Measurements from ENCODE around the gene KIF12. TPM values are rescaled to one million over a fixed set of nuclear protein-coding genes. Genes with fewer than 3 reads are reported as not detected.
"Not testable (repeated sequence)": the region's sequence is repeated elsewhere in the genome, so short reads cannot be mapped to it uniquely, and the experiment has no call there.

KIF12 gene
- total RNA-seq, 1 donor from 2014 or later: not detected

- DNase-seq: no peak
- Histone ChIP-seq H3K36me3 (peaks cover 32% of the 10 kb centered on the region), H3K9me3 (replicated peaks) (peaks cover 17% of the 10 kb centered on the region), H3K4me1 (no peaks in the 10 kb centered on the region), H3K27me3 (ENCODE audit: low read depth) (no peaks in the 10 kb centered on the region), H3K27ac (replicated peaks) (no peak overlapping the region), H3K4me3 (no peak overlapping the region)
- TF ChIP-seq CTCF (IDR thresholded peaks at IDR 0.05; ENCODE audit: borderline replicate concordance): no peak
- intact Hi-C loops (cut with micrococcal nuclease): no loop called here
These were observed 50.3 kb downstream of the KIF12 start for GRCh38 chr9:114048533-114049415.

GRCh38 chr9:114047717-114048116 lies 51.4 kb downstream of the KIF12 start:
- no peak overlapping the region for H3K27ac ChIP-seq (replicated peaks)
- H3K27me3 ChIP-seq (ENCODE audit: low read depth): no peaks in the 10 kb centered on the region
- TF ChIP-seq CTCF (IDR thresholded peaks at IDR 0.05; ENCODE audit: borderline replicate concordance): peak; percentile 23
- H3K4me1 ChIP-seq: no peaks in the 10 kb centered on the region
- no peak for DNase-seq
- peaks cover 32% of the 10 kb centered on the region for H3K36me3 ChIP-seq
- H3K4me3 ChIP-seq: no peak overlapping the region
- intact Hi-C loops (cut with micrococcal nuclease): no loop called here
- peaks cover 28% of the 10 kb centered on the region for H3K9me3 ChIP-seq (replicated peaks)

- TF ChIP-seq CTCF (IDR thresholded peaks at IDR 0.05; ENCODE audit: borderline replicate concordance): no peak
- Histone ChIP-seq H3K36me3 (peaks cover 32% of the 10 kb centered on the region), H3K4me1 (no peaks in the 10 kb centered on the region), H3K27ac (replicated peaks) (no peak overlapping the region), H3K9me3 (replicated peaks) (peaks cover 34% of the 10 kb centered on the region), H3K4me3 (no peak overlapping the region), H3K27me3 (ENCODE audit: low read depth) (no peaks in the 10 kb centered on the region)
- intact Hi-C loops (cut with micrococcal nuclease): no loop called here
- no peak for DNase-seq
These were observed 52.2 kb downstream of the KIF12 start for GRCh38 chr9:114046875-114047274.

GRCh38 chr9:114046237-114046755 lies 52.8 kb downstream of the KIF12 start:
- Histone ChIP-seq H3K4me1 (no peaks in the 10 kb centered on the region), H3K36me3 (peaks cover 32% of the 10 kb centered on the region), H3K27ac (replicated peaks) (no peak overlapping the region), H3K9me3 (replicated peaks) (peaks cover 34% of the 10 kb centered on the region), H3K27me3 (ENCODE audit: low read depth) (no peaks in the 10 kb centered on the region), H3K4me3 (no peak overlapping the region)
- DNase-seq: no peak
- no peak for TF ChIP-seq CTCF (IDR thresholded peaks at IDR 0.05; ENCODE audit: borderline replicate concordance)
- intact Hi-C loops (cut with micrococcal nuclease): no loop called here

- H3K4me1 ChIP-seq; H3K27ac ChIP-seq (replicated peaks); H3K27me3 ChIP-seq (ENCODE audit: low read depth); H3K4me3 ChIP-seq; intact Hi-C loops (cut with micrococcal nuclease); DNase-seq: not testable (repeated sequence)
- Histone ChIP-seq H3K9me3 (replicated peaks) (peaks cover 38% of the 10 kb centered on the region), H3K36me3 (peaks cover 28% of the 10 kb centered on the region)
These were observed 55.4 kb downstream of the KIF12 start for GRCh38 chr9:114043660-114044059.

Other genes starting within 250 kb of the KIF12 start
- 1.9 TPM for gene ZNF618, start 223.0 kb downstream of the KIF12 start, total RNA-seq
- gene AMBP, start 21.0 kb downstream of the KIF12 start, total RNA-seq: not detected
- gene COL27A1, start 56.2 kb upstream of the KIF12 start, total RNA-seq: 6.4 TPM
- not detected for gene ORM1, start 223.8 kb upstream of the KIF12 start, total RNA-seq
- gene ORM2, start 230.6 kb upstream of the KIF12 start, total RNA-seq: not detected